CD4-positive, alpha-beta T cell treated with Interleukin-17A for 4 hours (primary cell): ENCODE data around the gene TRMT61A.
A peak's percentile ranks its signal among the peaks of the same experiment; 100 is the strongest.
"Not testable (repeated sequence)": the region's sequence is repeated elsewhere in the genome, so short reads cannot be mapped to it uniquely, and the experiment has no call there.

Experiments
- DNase-seq: peaks from one replicate; pipeline ENCODE4 v3.0.0-alpha.2; 2020; ENCODE audit warnings: mixed read lengths

TRMT61A gene

DNA sequence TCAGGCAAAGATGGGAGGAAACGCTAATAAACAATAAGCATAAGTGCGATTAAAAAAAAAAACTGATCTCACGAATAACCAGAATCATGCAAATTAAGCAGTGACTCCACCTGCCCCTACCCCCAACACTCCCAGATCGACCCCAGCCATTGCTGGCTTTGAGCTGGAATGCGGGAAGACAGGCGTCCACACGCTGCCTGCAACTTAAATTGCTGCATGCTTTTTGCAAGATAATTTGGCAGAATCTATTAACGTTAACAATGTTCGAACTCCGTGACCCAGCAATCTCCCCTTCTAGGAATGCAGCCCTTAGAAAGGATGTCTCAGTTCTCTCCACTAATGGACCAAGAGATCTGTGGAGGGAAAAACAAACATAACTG is 5.4 kb upstream of the TRMT61A start:
- DNase-seq, result no peak

- no peak for DNase-seq
Observed at GRCh38 chr14:103524002-103524935, 4.7 kb upstream of the TRMT61A start.

DNA sequence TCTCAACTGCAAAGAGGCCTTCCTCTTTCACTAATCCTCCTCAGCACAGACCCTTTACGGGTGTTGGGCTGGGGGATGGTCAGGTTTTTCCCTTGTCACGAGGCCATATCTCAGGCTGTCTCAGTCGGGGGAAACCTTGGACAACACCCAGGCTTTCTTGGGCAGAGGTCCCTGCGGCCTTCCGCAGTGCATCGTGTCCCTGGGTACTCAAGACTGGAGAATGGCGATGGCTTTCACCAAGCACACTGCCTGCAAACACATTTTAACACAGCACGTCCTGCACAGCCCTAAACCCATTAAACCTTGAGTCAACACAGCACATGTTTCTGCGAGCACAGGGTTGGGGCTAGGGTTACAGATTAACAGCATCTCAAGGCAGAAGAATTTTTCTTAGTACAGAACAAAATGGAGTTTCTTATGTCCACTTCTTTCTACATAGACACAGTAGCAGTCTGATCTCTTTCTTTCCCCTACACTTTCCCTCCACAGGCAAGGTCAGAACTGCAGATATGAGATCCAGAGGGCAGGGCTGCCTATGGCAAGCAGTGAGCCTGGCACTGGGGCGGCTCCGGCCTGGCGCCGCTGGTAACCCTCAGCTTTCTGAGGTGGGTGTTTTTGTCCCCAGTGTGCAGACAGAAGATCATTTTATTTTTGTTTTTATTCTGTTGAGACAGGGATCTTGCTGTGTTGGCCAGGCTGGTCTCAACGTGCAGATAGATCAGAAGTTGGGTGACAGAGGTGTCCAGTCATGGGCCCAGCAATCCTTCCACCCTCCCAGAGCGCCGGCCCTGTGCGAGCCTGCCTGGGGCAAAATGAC is 3.4 kb upstream of the TRMT61A start:
- not testable (repeated sequence) for DNase-seq

GRCh38 chr14:103526247-103526913 is 2.6 kb upstream of the TRMT61A start:
- DNase-seq, result no peak

DNA sequence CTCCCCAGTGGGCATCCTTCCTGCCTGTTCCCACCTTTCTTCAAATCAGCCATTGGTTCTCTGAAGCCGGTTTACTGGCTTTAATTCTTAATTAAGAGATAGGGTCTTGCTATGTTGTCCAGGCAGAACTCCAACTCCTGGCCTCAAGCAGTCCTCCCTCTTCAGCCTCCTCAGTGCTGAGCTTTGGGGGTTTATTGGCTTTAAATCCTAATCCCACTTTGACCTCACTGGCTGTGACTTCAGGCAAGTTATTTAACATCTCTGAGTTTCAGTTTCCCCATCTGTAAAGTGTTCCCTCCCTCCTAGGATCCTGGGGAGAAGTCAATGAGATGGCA is 2.1 kb upstream of the TRMT61A start:
- DNase-seq, result no peak

- DNase-seq, result no peak
Observed at GRCh38 chr14:103527408-103528145, 1.4 kb upstream of the TRMT61A start.

DNA sequence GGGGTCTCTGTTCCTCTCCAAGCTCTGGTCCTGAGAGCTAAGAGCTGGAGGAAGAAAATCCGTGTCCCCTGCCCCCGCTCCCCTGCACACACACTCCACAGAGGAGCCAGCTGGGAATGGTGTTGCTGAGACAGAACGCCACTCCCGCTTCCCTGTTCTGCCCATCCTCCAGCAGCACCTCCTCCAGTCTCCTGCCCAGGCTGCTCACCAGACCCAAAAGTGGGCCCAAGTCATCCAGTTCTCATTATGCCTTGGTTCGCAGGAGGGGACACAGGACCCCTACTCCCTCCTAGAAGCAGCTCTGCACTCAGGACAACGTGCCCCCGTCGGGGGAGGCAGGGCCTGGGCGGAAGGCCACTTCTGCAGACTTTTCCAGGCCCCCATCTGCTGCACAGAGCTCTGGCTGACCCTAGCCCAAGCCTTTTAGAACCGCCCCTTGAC is 830 bp upstream of the TRMT61A start:
- no peak for DNase-seq

DNA sequence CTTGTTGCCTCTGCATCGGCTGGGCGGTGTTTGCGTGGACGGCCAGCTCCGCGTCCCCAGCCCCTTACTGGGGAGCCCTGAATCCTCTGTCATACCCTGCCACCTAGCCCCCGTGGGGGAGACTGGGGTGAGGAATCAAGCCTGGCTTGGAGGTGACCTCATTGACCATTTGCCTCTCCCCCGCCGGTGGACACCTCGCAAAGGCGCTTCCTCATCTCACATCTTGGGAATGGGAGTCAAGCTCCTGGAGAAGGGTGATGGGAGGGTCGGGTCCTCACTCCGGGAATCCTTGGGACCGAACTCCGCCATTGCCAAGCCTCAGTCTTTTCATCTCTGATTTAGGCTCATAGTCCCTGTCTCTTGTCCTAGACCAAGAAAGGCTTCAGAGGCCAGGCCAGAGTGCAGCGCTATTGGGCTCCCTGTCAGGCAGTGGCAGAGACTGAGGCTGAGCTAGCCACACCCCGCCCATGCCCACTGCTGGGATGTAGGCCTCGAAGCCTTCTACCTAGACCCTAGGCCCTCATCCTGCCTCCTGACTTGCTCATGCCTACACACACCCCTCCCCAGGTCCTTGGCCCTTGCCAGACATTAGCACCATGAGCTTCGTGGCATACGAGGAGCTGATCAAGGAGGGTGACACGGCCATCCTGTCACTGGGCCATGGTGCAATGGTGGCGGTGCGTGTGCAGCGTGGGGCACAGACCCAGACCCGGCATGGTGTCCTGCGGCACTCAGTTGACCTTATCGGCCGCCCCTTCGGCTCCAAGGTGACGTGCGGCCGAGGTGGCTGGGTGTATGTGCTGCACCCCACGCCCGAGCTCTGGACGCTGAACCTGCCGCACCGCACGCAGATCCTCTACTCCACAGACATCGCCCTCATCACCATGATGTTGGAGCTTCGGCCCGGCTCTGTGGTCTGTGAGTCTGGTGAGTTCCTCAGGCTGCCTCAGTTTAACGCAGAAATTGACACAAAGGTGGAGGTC is 678 bp downstream of the TRMT61A start:
- DNase-seq, result no peak

- DNase-seq, result peak; percentile 37
Observed at GRCh38 chr14:103530390-103530789, 1.4 kb downstream of the TRMT61A start.

DNA sequence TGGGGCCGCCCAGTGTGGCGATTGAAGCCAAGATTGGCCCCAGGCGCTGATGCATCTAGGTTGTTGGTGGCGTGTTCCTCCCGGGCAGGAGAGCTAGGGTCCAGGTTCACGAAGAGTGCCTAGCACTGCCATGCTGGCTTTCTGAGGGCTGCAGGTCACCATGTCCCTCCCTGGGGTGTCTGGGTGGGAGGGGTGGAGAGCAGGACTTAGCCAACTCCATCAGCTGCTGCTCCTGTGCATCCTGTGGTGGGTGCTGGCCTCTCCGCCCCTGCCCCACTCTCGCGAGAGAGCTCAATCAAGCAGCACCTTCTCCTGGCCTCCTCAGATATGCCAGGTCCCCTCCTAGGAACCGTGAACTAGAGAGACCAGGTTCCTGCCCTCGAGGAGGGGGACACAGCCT is 1.8 kb downstream of the TRMT61A start:
- DNase-seq, result no peak

GRCh38 chr14:103531421-103532215 is 2.6 kb downstream of the TRMT61A start:
- no peak for DNase-seq

- no peak for DNase-seq
Observed at GRCh38 chr14:103532216-103533136, 3.5 kb downstream of the TRMT61A start.

DNA sequence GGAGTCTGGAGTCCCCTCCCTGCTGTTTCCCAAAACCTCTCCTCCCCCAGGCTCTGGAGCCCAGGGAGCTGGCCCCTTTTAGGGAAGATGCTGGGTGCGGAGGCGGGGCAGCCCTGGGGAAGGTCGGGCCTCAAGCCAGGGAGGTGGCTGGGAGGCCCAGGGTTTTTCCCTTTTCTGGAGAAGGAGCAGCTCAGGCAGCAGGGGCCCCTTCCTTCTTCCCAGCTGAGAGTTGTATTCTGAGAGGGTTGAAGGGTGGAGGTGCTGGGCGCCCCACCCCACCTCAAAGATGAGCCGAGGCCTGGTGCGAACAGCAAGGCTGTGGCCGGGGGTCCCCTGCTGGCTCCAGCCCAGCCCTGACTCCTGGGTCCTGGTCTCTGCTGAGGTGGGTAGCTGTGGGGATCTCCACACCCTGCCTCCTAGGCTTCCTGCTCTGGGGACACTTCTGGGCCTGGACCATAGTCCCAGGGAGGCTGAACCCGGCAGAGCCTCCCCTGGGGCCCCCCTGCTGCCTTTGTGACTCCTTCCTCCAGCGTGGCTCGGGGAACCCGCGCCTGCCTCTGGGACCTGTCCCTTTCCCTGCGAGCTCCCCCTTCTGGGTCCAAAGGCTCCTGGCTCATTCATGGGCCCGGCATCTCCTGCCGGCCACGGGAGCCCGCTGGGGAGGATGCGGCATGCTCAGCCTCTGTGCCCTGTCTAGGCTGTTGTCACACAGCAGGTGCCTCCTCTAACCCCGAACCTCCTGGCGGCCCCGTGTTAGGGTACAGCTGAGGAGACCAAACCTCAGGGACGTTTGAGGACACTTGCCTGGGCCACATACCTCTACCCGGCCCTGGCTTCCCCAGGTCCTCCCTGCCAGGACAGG is 4.4 kb downstream of the TRMT61A start:
- DNase-seq, result no peak

DNA sequence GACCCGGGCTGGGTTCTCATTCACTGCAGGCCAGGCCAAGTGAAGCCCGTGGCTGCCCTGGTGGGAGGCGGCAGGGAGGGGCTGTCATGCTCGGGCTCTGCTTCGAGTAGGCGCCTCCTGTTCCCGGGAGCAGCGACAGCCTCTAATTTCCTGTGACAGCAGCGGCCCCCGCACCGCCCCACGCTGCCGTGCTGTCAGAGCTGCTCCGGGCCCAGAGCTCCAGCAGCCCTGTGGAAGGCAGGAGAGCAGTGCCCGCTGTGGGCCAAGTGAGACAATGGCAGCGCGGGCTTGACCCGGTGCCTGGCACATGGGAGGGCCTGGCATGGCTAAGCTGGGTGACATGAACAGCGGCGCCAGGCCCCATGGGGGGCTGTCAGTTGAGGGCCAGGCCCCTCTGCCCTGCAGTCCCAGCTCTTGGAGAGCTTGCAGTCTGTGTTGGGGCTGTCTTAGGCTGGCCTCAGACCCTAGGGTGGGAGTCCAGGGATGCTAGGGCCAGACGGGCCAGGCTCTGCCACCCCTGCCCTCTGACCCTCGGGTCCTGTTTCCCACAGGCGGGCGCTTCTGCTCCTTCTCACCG is 5.1 kb downstream of the TRMT61A start:
- no peak for DNase-seq

DNA sequence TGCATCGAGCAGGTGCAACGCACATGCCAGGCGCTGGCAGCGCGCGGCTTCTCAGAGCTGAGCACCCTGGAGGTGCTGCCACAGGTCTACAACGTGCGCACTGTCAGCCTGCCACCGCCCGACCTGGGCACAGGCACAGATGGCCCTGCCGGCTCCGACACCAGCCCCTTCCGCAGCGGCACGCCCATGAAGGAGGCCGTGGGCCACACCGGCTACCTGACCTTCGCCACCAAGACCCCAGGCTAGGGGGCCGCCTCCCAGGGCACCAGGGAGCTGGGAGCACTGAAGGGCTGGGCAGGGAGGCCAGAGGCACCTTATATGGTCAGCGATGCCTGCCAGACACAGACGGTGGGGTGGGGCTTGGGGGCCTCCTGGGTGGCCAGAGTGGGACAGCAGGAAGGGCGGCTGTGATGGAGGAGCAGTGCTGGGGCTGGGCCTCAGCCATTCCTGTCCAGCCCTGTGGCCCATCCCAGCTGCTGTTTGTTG is 5.6 kb downstream of the TRMT61A start:
- no peak for DNase-seq

GRCh38 chr14:103535081-103535890 is 6.3 kb downstream of the TRMT61A start:
- DNase-seq, result no peak
